ENCODE results near the gene EDRF1.

EDRF1 gene

GRCh38 chr10:125747417-125747816 lies 27.9 kb downstream of the EDRF1 start:
- Histone ChIP-seq H3K27me3 (ENCODE audit: insufficient read depth, low read depth, severe bottlenecking) (no peaks in the 10 kb centered on the region), H3K36me3 (peaks cover 74% of the 10 kb centered on the region)

GRCh38 chr10:125756196-125756595 lies 36.7 kb downstream of the EDRF1 start:
- TF ChIP-seq CTCF (IDR thresholded peaks at IDR 0.05; ENCODE audit: low read depth, low read length): no peak
- Histone ChIP-seq H3K36me3 (peaks cover 69% of the 10 kb centered on the region), H3K9me3 (ENCODE audit: severe bottlenecking) (no peaks in the 10 kb centered on the region), H3K4me3 (ENCODE audit: low read depth, low read length) (no peak overlapping the region), H3K27ac (no peak overlapping the region), H3K27me3 (ENCODE audit: insufficient read depth, low read depth, severe bottlenecking) (no peaks in the 10 kb centered on the region)
- no peak for DNase-seq

More at GRCh38 chr10:125747417-125747816, 27.9 kb downstream of the EDRF1 start:
- Histone ChIP-seq H3K9me3 (ENCODE audit: severe bottlenecking) (no peaks in the 10 kb centered on the region), H3K27ac (no peak overlapping the region), H3K4me3 (ENCODE audit: low read depth, low read length) (no peak overlapping the region)
- no peak for TF ChIP-seq CTCF (IDR thresholded peaks at IDR 0.05; ENCODE audit: low read depth, low read length)
- no peak for DNase-seq

GRCh38 chr10:125756853-125757487 lies 37.5 kb downstream of the EDRF1 start:
- H3K27me3 ChIP-seq (ENCODE audit: insufficient read depth, low read depth, severe bottlenecking): no peaks in the 10 kb centered on the region
- H3K27ac ChIP-seq: no peak overlapping the region

GRCh38 chr10:125757742-125758141 lies 38.2 kb downstream of the EDRF1 start:
- Histone ChIP-seq H3K27ac (no peak overlapping the region), H3K36me3 (peaks cover 58% of the 10 kb centered on the region), H3K4me3 (ENCODE audit: low read depth, low read length) (no peak overlapping the region), H3K9me3 (ENCODE audit: severe bottlenecking) (no peaks in the 10 kb centered on the region), H3K27me3 (ENCODE audit: insufficient read depth, low read depth, severe bottlenecking) (no peaks in the 10 kb centered on the region)
- DNase-seq: no peak
- TF ChIP-seq CTCF (IDR thresholded peaks at IDR 0.05; ENCODE audit: low read depth, low read length): no peak

More at GRCh38 chr10:125756853-125757487, 37.5 kb downstream of the EDRF1 start:
- DNase-seq: no peak
- TF ChIP-seq CTCF (IDR thresholded peaks at IDR 0.05; ENCODE audit: low read depth, low read length): no peak
- H3K9me3 ChIP-seq (ENCODE audit: severe bottlenecking): no peaks in the 10 kb centered on the region
- H3K4me3 ChIP-seq (ENCODE audit: low read depth, low read length): no peak overlapping the region
- peaks cover 66% of the 10 kb centered on the region for H3K36me3 ChIP-seq

- Histone ChIP-seq H3K4me3 (ENCODE audit: low read depth, low read length) (no peak overlapping the region), H3K27me3 (ENCODE audit: insufficient read depth, low read depth, severe bottlenecking) (no peaks in the 10 kb centered on the region), H3K9me3 (ENCODE audit: severe bottlenecking) (no peaks in the 10 kb centered on the region), H3K27ac (no peak overlapping the region), H3K36me3 (peaks cover 52% of the 10 kb centered on the region)
- no peak for DNase-seq
- no peak for TF ChIP-seq CTCF (IDR thresholded peaks at IDR 0.05; ENCODE audit: low read depth, low read length)
Measured at GRCh38 chr10:125761961-125762360, 42.5 kb downstream of the EDRF1 start.

All from WERI-Rb-1 (cell line).